Neuronal stem cell (in vitro differentiated cells): ENCODE measurements around the gene NKPD1. TPM values are rescaled to one million over a fixed set of nuclear protein-coding genes. Genes with fewer than 3 reads are reported as not detected.

ENCODE experiments used
- DNase-seq: peaks from one replicate; pipeline ENCODE4 v3.0.0-alpha.2; 2013; ENCODE audit warnings: low spot score
- H2AFZ ChIP-seq: one replicate; pipeline ENCODE4 v1.6.1; 2013; ENCODE audit warnings: mild to moderate bottlenecking, low read length, inconsistent platforms
- H2AK5ac ChIP-seq: 2 replicates; pipeline ENCODE4 v1.6.1; 2013; ENCODE audit warnings: low read depth, mild to moderate bottlenecking, inconsistent platforms, low read length, moderate library complexity, mixed read lengths
- H2BK120ac ChIP-seq: 2 replicates; pipeline ENCODE4 v1.6.1; 2013; ENCODE audit warnings: low read depth, mild to moderate bottlenecking, inconsistent platforms, low read length, moderate library complexity, mixed read lengths
- H2BK12ac ChIP-seq: one replicate; pipeline ENCODE4 v1.6.1; 2013; ENCODE audit warnings: low read length, inconsistent platforms
- H2BK15ac ChIP-seq: 2 replicates; pipeline ENCODE4 v1.6.1; 2013; ENCODE audit warnings: mild to moderate bottlenecking, low read length, inconsistent platforms, mixed read lengths
- H2BK5ac ChIP-seq: one replicate; pipeline ENCODE4 v1.6.1; 2013; ENCODE audit warnings: inconsistent platforms, mild to moderate bottlenecking, low read length, moderate library complexity
- H3K14ac ChIP-seq: one replicate; pipeline ENCODE4 v1.6.1; 2013; ENCODE audit warnings: low read length, inconsistent platforms
- H3K18ac ChIP-seq: 2 replicates; pipeline ENCODE4 v1.6.1; 2013; ENCODE audit warnings: low read length, inconsistent platforms
- H3K23ac ChIP-seq: 2 replicates; pipeline ENCODE4 v1.6.1; 2013; ENCODE audit warnings: low read depth, mild to moderate bottlenecking, mixed read lengths, low read length, inconsistent platforms; ENCODE audit not compliant: poor library complexity
- H3K27ac ChIP-seq: replicated peaks from 3 replicates; pipeline ENCODE4 v1.5.1; 2013; ENCODE audit warnings: low read length, inconsistent platforms
- H3K27me3 ChIP-seq, 3 experiments: 2 replicates each; pipeline ENCODE4 v1.6.1; 2013; ENCODE audit warnings: low read length in 3 of 3, mild to moderate bottlenecking in 2 of 3, inconsistent platforms in 1 of 3, low read depth in 1 of 3, mixed read lengths in 1 of 3, moderate library complexity in 1 of 3; ENCODE audit not compliant: control insufficient read depth in 3 of 3, insufficient read depth in 3 of 3
- H3K36me3 ChIP-seq, 2 donors: replicated peaks in 1 of 2; 2 replicates each; pipeline ENCODE4 v1.6.1; 2013; ENCODE audit warnings: low read length in 2 of 2; ENCODE audit not compliant: control insufficient read depth in 2 of 2, insufficient read depth in 2 of 2
- H3K4ac ChIP-seq: 2 replicates; pipeline ENCODE4 v1.6.1; 2013; ENCODE audit warnings: inconsistent platforms, mild to moderate bottlenecking, low read length, moderate library complexity
- H3K4me1 ChIP-seq, 2 donors: 1 replicate in 1 of 2; 2 replicates in 1 of 2; pipeline ENCODE4 v1.6.1; 2013; ENCODE audit warnings: low read length in 2 of 2, low read depth in 1 of 2; ENCODE audit not compliant: control insufficient read depth in 2 of 2, insufficient read depth in 1 of 2
- H3K4me2 ChIP-seq: one replicate; pipeline ENCODE4 v1.6.1; 2013; ENCODE audit warnings: mild to moderate bottlenecking, low read length, inconsistent platforms; ENCODE audit not compliant: insufficient read depth, poor library complexity, severe bottlenecking
- H3K4me3 ChIP-seq, 2 donors: 2 replicates each; pipeline ENCODE4 v1.5.1; 2013; ENCODE audit warnings: low read length in 2 of 2, mild to moderate bottlenecking in 2 of 2, inconsistent platforms in 1 of 2, moderate library complexity in 1 of 2
- H3K79me1 ChIP-seq: one replicate; pipeline ENCODE4 v1.6.1; 2013; ENCODE audit warnings: low read depth, mild to moderate bottlenecking, inconsistent platforms, low read length, moderate library complexity
- H3K9ac ChIP-seq: one replicate; pipeline ENCODE4 v1.6.1; 2013; ENCODE audit warnings: mild to moderate bottlenecking, low read depth, low read length, inconsistent platforms; ENCODE audit not compliant: poor library complexity
- H3K9me3 ChIP-seq, 2 donors: replicated peaks in 1 of 2; 2 replicates each; pipeline versions ENCODE3 to v1.6.1; 2013; ENCODE audit warnings: low read length in 2 of 2, mild to moderate bottlenecking in 2 of 2, inconsistent platforms in 1 of 2, low read depth in 1 of 2, mixed read lengths in 1 of 2, moderate library complexity in 1 of 2; ENCODE audit not compliant: control insufficient read depth in 2 of 2, insufficient read depth in 1 of 2
- H4K8ac ChIP-seq: one replicate; pipeline ENCODE4 v1.6.1; 2013; ENCODE audit warnings: low read depth, mild to moderate bottlenecking, inconsistent platforms, low read length, moderate library complexity
- H4K91ac ChIP-seq: one replicate; pipeline ENCODE4 v1.6.1; 2013; ENCODE audit warnings: low read length, low read depth, mild to moderate bottlenecking, inconsistent platforms; ENCODE audit not compliant: poor library complexity
- WGBS, 2 donors: extraction: QIAGEN DNeasy Blood & Tissue Kit; methylation state at CpG; one replicate each; pipeline ENCODE4 v1.1.7; 2013; ENCODE audit warnings: missing lambda C conversion rate in 2 of 2, mixed read lengths in 1 of 2; ENCODE audit not compliant: insufficient read length in 2 of 2, insufficient replicate concordance in 1 of 2; ENCODE audit errors: extremely low coverage in 2 of 2; 5-methylcytosine and 5-hydroxymethylcytosine counted together
- polyA plus RNA-seq, 2 experiments: library from polyadenylated mRNA; stranded (reverse); fragments of 200-250 nt; gene quantifications; one replicate each; pipeline ENCODE4 v1.2.3, GENCODE V29; 2013

The NKPD1 gene, protein sequence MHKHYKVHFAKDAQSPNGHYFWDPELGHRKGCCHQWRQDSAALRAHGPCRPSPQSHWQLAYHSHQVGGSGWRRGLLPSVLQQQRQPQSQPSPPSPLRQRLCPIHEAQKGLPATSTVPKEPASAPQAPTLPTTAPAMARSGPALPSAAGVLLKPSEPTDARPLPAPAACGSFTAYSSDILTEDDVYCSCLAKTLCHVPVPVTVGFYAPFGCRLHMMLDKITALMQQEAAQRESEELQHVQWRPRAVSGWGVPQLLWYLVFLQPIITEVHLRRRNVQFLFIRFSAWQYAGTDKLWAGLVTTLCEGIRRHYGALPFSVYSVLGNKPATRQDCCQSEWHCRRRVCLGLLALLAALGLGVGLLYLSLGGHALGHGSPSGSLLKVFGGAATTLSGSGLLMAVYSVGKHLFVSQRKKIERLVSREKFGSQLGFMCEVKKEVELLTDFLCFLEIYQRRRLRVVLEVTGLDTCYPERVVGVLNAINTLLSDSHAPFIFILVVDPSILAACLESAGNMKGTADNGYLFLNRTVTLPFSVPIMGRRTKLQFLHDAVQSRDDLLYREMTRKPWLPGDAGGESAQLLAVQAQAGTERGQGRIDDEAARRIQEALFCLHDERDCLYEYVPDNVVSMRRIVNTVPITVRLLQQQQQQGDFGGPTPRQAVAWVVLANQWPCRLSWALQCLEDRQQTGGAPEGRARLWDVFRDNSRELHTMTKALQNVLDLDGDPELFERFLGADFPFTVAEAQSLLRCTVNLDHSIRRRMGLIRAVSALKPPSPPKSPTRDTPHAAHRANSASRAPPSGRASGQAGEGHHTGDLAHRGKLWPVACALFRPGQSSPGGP
- polyA plus RNA-seq (2013, experiment 1 of 2): 0.28 TPM
- 0.33 TPM for polyA plus RNA-seq (2013, experiment 2 of 2)

DNA sequence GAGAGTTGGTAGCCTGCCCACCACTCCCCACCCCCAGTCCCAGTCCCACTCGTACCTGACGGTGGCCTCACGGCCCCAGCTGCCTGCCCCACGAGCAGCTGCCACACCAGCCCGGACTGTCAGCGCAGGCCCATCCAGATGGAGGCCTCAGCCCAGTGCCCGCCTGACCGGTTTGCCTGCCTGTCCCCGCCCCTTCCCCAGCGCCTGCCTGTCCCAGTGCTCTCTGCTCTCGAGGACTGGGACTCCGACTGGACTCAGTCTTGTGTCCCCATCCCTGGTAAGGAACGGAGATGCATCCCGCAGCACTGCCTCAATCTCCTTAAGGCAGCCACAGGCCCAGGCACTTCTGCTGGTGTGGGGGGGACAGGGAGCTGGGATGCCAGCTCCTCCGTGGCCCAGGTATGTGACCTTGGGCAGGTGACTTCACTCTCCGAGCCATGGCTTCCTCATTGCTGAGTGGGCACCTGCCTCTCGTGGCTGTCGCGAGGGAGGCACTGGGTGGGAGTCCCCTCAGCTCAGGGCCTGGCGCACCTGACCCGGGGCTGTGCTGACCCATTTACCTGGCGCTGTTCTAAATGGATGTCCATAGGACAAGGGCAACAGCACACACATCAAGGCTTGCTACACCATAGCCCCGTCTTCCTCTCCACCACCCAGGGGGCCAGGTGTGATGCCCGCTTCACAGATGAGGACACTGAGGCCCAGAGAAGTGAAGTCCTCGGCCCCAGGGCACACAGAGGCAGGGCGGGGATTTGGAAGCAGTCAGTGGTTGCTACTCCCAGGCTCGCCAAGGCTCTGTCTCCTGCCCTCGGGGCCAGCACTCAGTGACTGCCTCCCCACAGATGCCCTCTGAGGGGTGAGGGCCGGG, at the start of gene NKPD1:
Gene NKPD1, minus strand, starts transcription at position 113 of the 868 bp plus-strand sequence. CDS start 832 bp downstream, outside the sequence.
- no peaks in the 10 kb centered on the region for H3K36me3 ChIP-seq
- no peak within 1 kb of the TSS for H4K91ac ChIP-seq
- H2BK15ac ChIP-seq: peak within 1 kb of the TSS; percentile 39
- H3K9me3 ChIP-seq: no peaks in the 10 kb centered on the region
- H3K23ac ChIP-seq: peak within 1 kb of the TSS; percentile 67
- DNase-seq: no peak
- H2BK12ac ChIP-seq: peak within 1 kb of the TSS; percentile 46
- H3K9ac ChIP-seq: peak within 1 kb of the TSS; percentile 70
- no peak within 1 kb of the TSS for H3K27ac ChIP-seq
- WGBS, 2 donors: no CpG with 5 or more reads among the region's 29 CpGs
- H3K4me1 ChIP-seq: peaks cover 0 to 7% of the 10 kb centered on the region in 2 donors
- H2AFZ ChIP-seq: peak within 1 kb of the TSS; percentile 69
- H2BK5ac ChIP-seq: peak within 1 kb of the TSS; percentile 82
- peak within 1 kb of the TSS; percentile 53 for H3K4ac ChIP-seq
- H3K4me2 ChIP-seq: no peak within 1 kb of the TSS
- peak within 1 kb of the TSS; percentile 81 for H2BK120ac ChIP-seq
- H3K79me1 ChIP-seq: peaks cover 2% of the 10 kb centered on the region
- H3K4me3 ChIP-seq: no peak within 1 kb of the TSS
- H3K14ac ChIP-seq: no peak within 1 kb of the TSS
- H2AK5ac ChIP-seq: peak within 1 kb of the TSS; percentile 98
- H3K27me3 ChIP-seq: peaks cover 0 to 31% (median 2%) of the 10 kb centered on the region in 3 experiments
- H4K8ac ChIP-seq: no peak within 1 kb of the TSS
- H3K18ac ChIP-seq: peak within 1 kb of the TSS; percentile 78

- H3K27ac ChIP-seq: no peak overlapping the region
- WGBS, 2 donors: no CpG with 5 or more reads among the region's 3 CpGs
- H2AK5ac ChIP-seq: no peak overlapping the region
These were observed 45.5 kb upstream of the NKPD1 start for GRCh38 chr19:45206328-45206727.

DNA sequence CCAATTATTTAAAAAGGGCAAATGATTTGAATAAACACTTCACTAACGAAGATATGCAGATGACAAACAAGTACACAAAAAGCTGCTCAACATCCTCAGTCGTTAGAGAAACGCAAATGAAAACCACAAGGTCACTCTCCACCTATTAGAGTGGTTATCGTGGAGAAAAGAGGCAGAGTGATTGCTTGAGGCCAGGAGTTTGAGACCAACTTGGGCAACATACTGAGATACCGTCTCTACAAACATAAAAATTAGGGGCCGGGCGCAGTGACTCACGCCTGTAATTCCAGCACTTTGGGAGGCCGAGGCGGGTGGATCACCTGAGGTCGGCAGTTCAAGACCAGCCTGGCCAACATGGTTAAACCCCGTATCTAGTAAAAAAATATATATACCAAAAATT, 45.0 kb upstream of the NKPD1 start:
- H3K9me3 ChIP-seq: peaks cover 0 to 3% of the 10 kb centered on the region in 2 donors

More at GRCh38 chr19:45206328-45206727, 45.5 kb upstream of the NKPD1 start:
- no peak overlapping the region for H3K9ac ChIP-seq
- H4K8ac ChIP-seq: no peak overlapping the region
- no peak overlapping the region for H2BK15ac ChIP-seq
- H4K91ac ChIP-seq: no peak overlapping the region
- H3K23ac ChIP-seq: no peak overlapping the region
- no peak overlapping the region for H3K4me3 ChIP-seq
- H3K4me2 ChIP-seq: no peak overlapping the region
- peaks cover 0 to 4% of the 10 kb centered on the region in 2 donors for H3K4me1 ChIP-seq
- no peak overlapping the region for H2BK5ac ChIP-seq
- no peak overlapping the region for H2BK120ac ChIP-seq
- H3K27me3 ChIP-seq: no peaks in the 10 kb centered on the region
- H3K79me1 ChIP-seq: no peaks in the 10 kb centered on the region
- no peak overlapping the region for H3K14ac ChIP-seq
- H2BK12ac ChIP-seq: no peak overlapping the region
- no peaks in the 10 kb centered on the region for H3K36me3 ChIP-seq
- no peak for DNase-seq
- H3K9me3 ChIP-seq: peaks cover 0 to 2% of the 10 kb centered on the region in 2 donors
- H3K4ac ChIP-seq: no peak overlapping the region
- no peak overlapping the region for H2AFZ ChIP-seq
- no peak overlapping the region for H3K18ac ChIP-seq

More for the DNA sequence above, 45.0 kb upstream of the NKPD1 start:
- Histone ChIP-seq H2BK15ac (no peak overlapping the region), H3K4me1 (no peaks in the 10 kb centered on the region), H2AK5ac (no peak overlapping the region), H4K91ac (no peak overlapping the region), H3K27ac (no peak overlapping the region), H3K23ac (no peak overlapping the region), H3K27me3 (no peaks in the 10 kb centered on the region), H3K9ac (no peak overlapping the region), H4K8ac (no peak overlapping the region), H3K79me1 (no peaks in the 10 kb centered on the region), H2BK5ac (no peak overlapping the region), H2BK120ac (no peak overlapping the region), H3K4ac (no peak overlapping the region), H3K36me3 (no peaks in the 10 kb centered on the region), H3K4me3 (no peak overlapping the region), H3K18ac (no peak overlapping the region), H3K14ac (no peak overlapping the region), H2AFZ (no peak overlapping the region), H3K4me2 (no peak overlapping the region), H2BK12ac (no peak overlapping the region)
- DNase-seq: no peak
- no CpG with 5 or more reads among the region's 12 CpGs for WGBS, 2 donors
